Caki2 (cell line): ENCODE results near the gene HOXD3. TPM values are rescaled to one million over a fixed set of nuclear protein-coding genes. Genes with fewer than 3 reads are reported as not detected.

Source experiments
- DNase-seq: peaks from one replicate; pipeline ENCODE4 v3.0.0-alpha.2; 2015; ENCODE audit warnings: low read depth
- in situ Hi-C: cut with HindIII; loops from 2 replicates; pipeline ENCODE4 v1.10.0; 2016; ENCODE audit warnings: low sequenced_read_pairs, low pct_unique_long_range_greater_than_20kb, mixed read lengths
- total RNA-seq: library from RNA; depleted of rRNA; stranded (reverse); fragments of >200 nt; shearing (Covaris generic); gene quantifications from 2 replicates; pipeline ENCODE4 v1.2.3, GENCODE V29; 2014; ENCODE audit warnings: low replicate concordance

The HOXD3 gene
- total RNA-seq, 1 experiment from 2014 or later = 7.5 TPM

GRCh38 chr2:176157499-176158185, 535 bp downstream of the HOXD3 start:
- in situ Hi-C loops = no loop called here
- DNase-seq = no peak

- in situ Hi-C loops = no loop called here
- no peak for DNase-seq
Observed at GRCh38 chr2:176158186-176158591, 1.1 kb downstream of the HOXD3 start.

- no peak for DNase-seq
- in situ Hi-C loops = no loop called here
Observed at GRCh38 chr2:176158855-176159662, 2.0 kb downstream of the HOXD3 start.

- in situ Hi-C loops = no loop called here
- DNase-seq = no peak
Observed at GRCh38 chr2:176159663-176160250, 2.6 kb downstream of the HOXD3 start.

GRCh38 chr2:176160251-176160985, 3.3 kb downstream of the HOXD3 start:
- in situ Hi-C loops = no loop called here
- no peak for DNase-seq

- no peak for DNase-seq
- in situ Hi-C loops = no loop called here
Observed at GRCh38 chr2:176160986-176161824, 4.1 kb downstream of the HOXD3 start.

GRCh38 chr2:176161825-176162626, 4.9 kb downstream of the HOXD3 start:
- in situ Hi-C loops = no loop called here

GRCh38 chr2:176162911-176163671, 6.0 kb downstream of the HOXD3 start:
- no peak for DNase-seq
- in situ Hi-C loops = no loop called here

More at GRCh38 chr2:176161825-176162626, 4.9 kb downstream of the HOXD3 start:
- DNase-seq = no peak

- DNase-seq = no peak
- in situ Hi-C loops = no loop called here
Observed at GRCh38 chr2:176163672-176164056, 6.6 kb downstream of the HOXD3 start.

GRCh38 chr2:176164201-176164600, 7.1 kb downstream of the HOXD3 start:
- in situ Hi-C loops = no loop called here
- DNase-seq = no peak

- DNase-seq = no peak
- in situ Hi-C loops = no loop called here
Observed at GRCh38 chr2:176164611-176165369, 7.7 kb downstream of the HOXD3 start.

GRCh38 chr2:176165370-176166050, 8.4 kb downstream of the HOXD3 start:
- no peak for DNase-seq
- in situ Hi-C loops = no loop called here

- in situ Hi-C loops = no loop called here
- DNase-seq = no peak
Observed at GRCh38 chr2:176166272-176166671, 9.2 kb downstream of the HOXD3 start.

- in situ Hi-C loops = no loop called here
- no peak for DNase-seq
Observed at GRCh38 chr2:176167398-176167797, 10.3 kb downstream of the HOXD3 start.

- no peak for DNase-seq
- in situ Hi-C loops = no loop called here
Observed at GRCh38 chr2:176169181-176169580, 12.1 kb downstream of the HOXD3 start.
